Activated CD4-positive, CD25-positive, alpha-beta regulatory T cell (primary cell): ENCODE data around the gene G6PD.
A peak's percentile ranks its signal among the peaks of the same experiment; 100 is the strongest.
"Not testable (repeated sequence)": the region's sequence is repeated elsewhere in the genome, so short reads cannot be mapped to it uniquely, and the experiment has no call there.

Experiments
- DNase-seq, 4 experiments: peaks; one replicate each; lab custom pipeline; 2025; lab: John Stamatoyannopoulos, UW

G6PD gene

GRCh38 chrX:154546354-154547244 lies at the start of gene G6PD:
TSS of gene G6PD (minus strand) at chrX:154546846. CDS start at chrX:154546155, 691 bp downstream.
- peak; percentile 65 to 77 (median 72) for DNase-seq

- no peak for DNase-seq
Measured at GRCh38 chrX:154595559-154596249, 49.1 kb upstream of the G6PD start.

GRCh38 chrX:154594491-154594890 lies 47.8 kb upstream of the G6PD start:
- DNase-seq, result no peak

GRCh38 chrX:154593201-154593600 lies 46.6 kb upstream of the G6PD start:
- DNase-seq, result no peak

- DNase-seq, result no peak
Measured at GRCh38 chrX:154592505-154592904, 45.9 kb upstream of the G6PD start.

- DNase-seq, result not testable (repeated sequence)
Measured at GRCh38 chrX:154590415-154590814, 43.8 kb upstream of the G6PD start.

GRCh38 chrX:154584585-154585183 lies 38.0 kb upstream of the G6PD start, which contains the start of gene CTAG1A:
TSS of gene CTAG1A (plus strand) at chrX:154585133. CDS start at chrX:154585207, 74 bp downstream.
- DNase-seq, result not testable (repeated sequence)

GRCh38 chrX:154582994-154583393 lies 36.3 kb upstream of the G6PD start:
- DNase-seq, result not testable (repeated sequence)

- not testable (repeated sequence) for DNase-seq
Measured at GRCh38 chrX:154575076-154575475, 28.4 kb upstream of the G6PD start.

GRCh38 chrX:154573061-154573460 lies 26.4 kb upstream of the G6PD start:
- not testable (repeated sequence) for DNase-seq

- not testable (repeated sequence) for DNase-seq
Measured at GRCh38 chrX:154570361-154570760, 23.7 kb upstream of the G6PD start.

GRCh38 chrX:154562295-154562694 lies 15.6 kb upstream of the G6PD start:
- not testable (repeated sequence) for DNase-seq

GRCh38 chrX:154560326-154560725 lies 13.7 kb upstream of the G6PD start:
- DNase-seq, result not testable (repeated sequence)

- DNase-seq, result not testable (repeated sequence)
Measured at GRCh38 chrX:154558896-154559295, 12.2 kb upstream of the G6PD start.

- not testable (repeated sequence) for DNase-seq
Measured at GRCh38 chrX:154558060-154558690, 11.5 kb upstream of the G6PD start.

GRCh38 chrX:154552112-154552806 lies 5.6 kb upstream of the G6PD start:
- DNase-seq, result not testable (repeated sequence)

- no peak for DNase-seq
Measured at GRCh38 chrX:154549766-154550165, 3.1 kb upstream of the G6PD start.

GRCh38 chrX:154548028-154548316 lies 1.3 kb upstream of the G6PD start:
- DNase-seq, result no peak

- DNase-seq, result peak; percentile 68 to 81 (median 77)
Measured at GRCh38 chrX:154547245-154548027, 790 bp upstream of the G6PD start, which contains the start of gene IKBKG. TSS of gene IKBKG (plus strand) at chrX:154547620. CDS start at chrX:154552003, 4,383 bp downstream.

- no peak for DNase-seq
Measured at GRCh38 chrX:154545673-154546274, 872 bp downstream of the G6PD start.
